Esophagus muscularis mucosa (tissue), 4 donors: Measurements from ENCODE around the gene MTERF4. TPM values are rescaled to one million over a fixed set of nuclear protein-coding genes. Genes with fewer than 3 reads are reported as not detected.

Source experiments
- DNase-seq: peaks from one replicate; pipeline ENCODE4 v3.0.0-alpha.2; 2017; ENCODE audit errors: extremely low spot score
- H3K27ac ChIP-seq, 4 donors: fragments of 200-600 bp; sonication (generic); replicated peaks in 1 of 4; 1 replicate in 3 of 4; 2 replicates in 1 of 4; pipeline ENCODE4 v1.5.1; 2016 to 2019; ENCODE audit warnings: mild to moderate bottlenecking in 1 of 4
- H3K27me3 ChIP-seq, 4 donors: fragments of 200-600 bp; sonication (generic); one replicate each; pipeline versions ENCODE4 v1.5.1 to v1.6.0; 2016 to 2019
- H3K36me3 ChIP-seq, 4 donors: fragments of 200-600 bp; sonication (generic); one replicate each; pipeline ENCODE4 v1.5.1; 2016 to 2019
- H3K4me1 ChIP-seq, 4 donors: fragments of 200-600 bp; sonication (generic); one replicate each; pipeline ENCODE4 v1.5.1; 2016 to 2019
- H3K4me3 ChIP-seq, 4 donors: fragments of 200-600 bp; sonication (generic); 1 replicate in 2 of 4; 2 replicates in 2 of 4; pipeline ENCODE4 v1.5.1; 2016 to 2019; ENCODE audit warnings: mild to moderate bottlenecking in 4 of 4, moderate library complexity in 1 of 4
- H3K9me3 ChIP-seq, 4 donors: fragments of 200-600 bp; sonication (generic); 1 replicate in 3 of 4; 2 replicates in 1 of 4; pipeline ENCODE4 v1.5.1; 2016 to 2019
- EP300 ChIP-seq: sonication (generic); formaldehyde crosslinking; IDR thresholded peaks from one replicate; pipeline ENCODE4 v1.6.1; 2017; ENCODE audit warnings: antibody characterized with exemption
- POLR2A ChIP-seq: fragments of 450-650 bp; IDR thresholded peaks from one replicate; pipeline ENCODE4 v1.6.1; 2017; ENCODE audit warnings: antibody characterized with exemption, moderate library complexity, mild to moderate bottlenecking, low read depth
- POLR2AphosphoS5 ChIP-seq, 2 donors: sonication (generic); formaldehyde crosslinking; IDR thresholded peaks; one replicate each; pipeline ENCODE4 v1.6.1; 2017; ENCODE audit warnings: antibody characterized with exemption in 2 of 2
- WGBS: methylation state at CpG from one replicate; pipeline ENCODE4 v1.1.5; 2018; 5-methylcytosine and 5-hydroxymethylcytosine counted together
- intact Hi-C: fragments of 100-400 bp; cut with DNase I; formaldehyde crosslinking; loops from one replicate; pipeline ENCODE4 v1.15.1; 2023
- total RNA-seq, 4 donors: library from RNA; depleted of rRNA; stranded (reverse); fragments of >200 nt; gene quantifications; one replicate each; pipeline versions ENCODE4 v1.1.0 to v1.2.1, GENCODE V29; 2016
- TF ChIP-seq, protein P1 (sequence below), 3 experiments: fragments of 200-600 bp in 2 of 3; fragments of 450-650 bp in 1 of 3; sonication (generic) in 2 of 3; IDR thresholded peaks; one replicate each; pipeline ENCODE4 v1.5.1; 2017 to 2019; ENCODE audit warnings: antibody characterized with exemption in 3 of 3, mild to moderate bottlenecking in 2 of 3, moderate library complexity in 1 of 3

The MTERF4 gene
- total RNA-seq, 4 donors from 2014 or later, result 19.5 to 26.6 (median 24.5) TPM

DNA sequence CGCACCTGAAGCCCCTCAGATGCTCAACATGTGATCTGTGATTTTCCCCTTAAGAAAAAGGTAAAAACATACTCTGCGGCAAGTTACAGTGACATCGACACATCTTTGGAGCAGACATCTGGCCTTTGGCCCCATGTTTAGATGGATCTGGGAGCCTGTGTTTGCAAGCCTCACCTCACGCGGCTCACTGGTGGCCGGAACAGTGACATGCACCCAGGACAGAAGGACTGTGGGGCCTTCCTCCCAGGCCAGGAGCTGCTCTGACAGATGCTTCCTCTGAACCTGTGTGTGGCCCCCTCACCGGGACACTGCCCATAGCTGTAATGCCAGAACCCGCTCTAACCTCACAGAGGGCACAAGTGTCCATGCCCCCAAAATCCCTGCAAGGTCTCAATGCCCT is 34.1 kb upstream of the MTERF4 start:
- H3K9me3 ChIP-seq, result no peaks in the 10 kb centered on the region
- H3K27me3 ChIP-seq, result no peaks in the 10 kb centered on the region
- DNase-seq, result no peak
- no peak overlapping the region for H3K27ac ChIP-seq
- intact Hi-C loops, result no loop called here
- TF ChIP-seq, protein P1, sequence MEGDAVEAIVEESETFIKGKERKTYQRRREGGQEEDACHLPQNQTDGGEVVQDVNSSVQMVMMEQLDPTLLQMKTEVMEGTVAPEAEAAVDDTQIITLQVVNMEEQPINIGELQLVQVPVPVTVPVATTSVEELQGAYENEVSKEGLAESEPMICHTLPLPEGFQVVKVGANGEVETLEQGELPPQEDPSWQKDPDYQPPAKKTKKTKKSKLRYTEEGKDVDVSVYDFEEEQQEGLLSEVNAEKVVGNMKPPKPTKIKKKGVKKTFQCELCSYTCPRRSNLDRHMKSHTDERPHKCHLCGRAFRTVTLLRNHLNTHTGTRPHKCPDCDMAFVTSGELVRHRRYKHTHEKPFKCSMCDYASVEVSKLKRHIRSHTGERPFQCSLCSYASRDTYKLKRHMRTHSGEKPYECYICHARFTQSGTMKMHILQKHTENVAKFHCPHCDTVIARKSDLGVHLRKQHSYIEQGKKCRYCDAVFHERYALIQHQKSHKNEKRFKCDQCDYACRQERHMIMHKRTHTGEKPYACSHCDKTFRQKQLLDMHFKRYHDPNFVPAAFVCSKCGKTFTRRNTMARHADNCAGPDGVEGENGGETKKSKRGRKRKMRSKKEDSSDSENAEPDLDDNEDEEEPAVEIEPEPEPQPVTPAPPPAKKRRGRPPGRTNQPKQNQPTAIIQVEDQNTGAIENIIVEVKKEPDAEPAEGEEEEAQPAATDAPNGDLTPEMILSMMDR (IDR thresholded peaks at IDR 0.05), result no peak
- no peak for TF ChIP-seq EP300
- TF ChIP-seq POLR2AphosphoS5 (IDR thresholded peaks at IDR 0.05), result no peak
- TF ChIP-seq POLR2A, result no peak
- 93% methylated on average over 7 of the region's 8 CpGs for WGBS
- no peaks in the 10 kb centered on the region for H3K4me1 ChIP-seq
- peaks cover 0 to 23% (median 9%) of the 10 kb centered on the region in 4 donors for H3K36me3 ChIP-seq
- no peak overlapping the region for H3K4me3 ChIP-seq

DNA sequence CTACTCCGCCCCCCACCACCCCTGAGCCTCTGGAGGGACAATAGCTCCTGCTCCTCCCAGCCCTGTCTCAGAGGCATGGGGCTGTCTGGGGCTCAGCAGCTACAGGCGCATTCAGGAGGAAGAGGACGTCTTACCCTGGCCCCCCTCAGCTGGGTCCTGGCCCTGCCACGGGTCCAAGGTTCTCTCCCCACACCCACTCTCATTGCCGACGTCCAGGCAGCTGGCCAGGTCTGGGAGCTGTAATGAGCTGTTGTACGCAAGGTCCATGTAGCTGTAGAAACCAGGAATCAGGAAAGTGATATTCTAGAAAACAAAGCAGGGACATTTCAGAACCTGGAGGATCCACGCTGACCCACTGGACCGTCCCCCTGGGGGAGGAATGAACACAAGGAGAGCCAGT is 33.6 kb upstream of the MTERF4 start:
- intact Hi-C loops, result no loop called here
- DNase-seq, result no peak

DNA sequence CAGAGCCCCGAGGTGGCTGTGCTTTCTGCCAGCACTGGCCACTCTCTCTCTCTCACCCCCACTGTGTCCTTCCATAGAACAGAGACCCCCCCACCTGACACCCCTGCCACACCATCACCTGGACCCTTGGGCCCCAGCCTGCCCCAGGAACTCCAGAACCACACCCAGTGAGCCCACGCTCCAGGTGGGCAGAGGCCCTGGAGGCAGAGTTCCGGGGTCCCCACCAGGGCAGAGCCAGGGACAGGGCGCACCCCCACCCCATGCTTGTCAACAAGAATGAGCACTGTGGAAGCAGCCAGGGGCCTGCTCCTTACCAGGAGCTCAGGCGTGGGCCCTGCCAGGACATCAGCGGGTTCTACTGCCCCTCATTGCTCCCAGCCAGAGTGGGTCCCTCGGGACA is 32.6 kb upstream of the MTERF4 start:
- Histone ChIP-seq H3K27ac (no peak overlapping the region), H3K4me3 (no peak overlapping the region), H3K4me1 (no peaks in the 10 kb centered on the region), H3K27me3 (no peaks in the 10 kb centered on the region), H3K9me3 (no peaks in the 10 kb centered on the region), H3K36me3 (peaks cover 0 to 18% (median 9%) of the 10 kb centered on the region in 4 donors)
- no peak for DNase-seq
- no peak for TF ChIP-seq EP300
- TF ChIP-seq POLR2AphosphoS5 (IDR thresholded peaks at IDR 0.05), result no peak
- TF ChIP-seq POLR2A, result no peak
- TF ChIP-seq, protein P1 (IDR thresholded peaks at IDR 0.05), result no peak
- WGBS, result 91% methylated on average over 5 of the region's 7 CpGs
- intact Hi-C loops, result no loop called here

More for the DNA sequence above, 33.6 kb upstream of the MTERF4 start:
- H3K27ac ChIP-seq, result no peak overlapping the region
- no peaks in the 10 kb centered on the region for H3K27me3 ChIP-seq
- no peak for TF ChIP-seq POLR2A
- TF ChIP-seq, protein P1 (IDR thresholded peaks at IDR 0.05), result no peak
- no peak for TF ChIP-seq POLR2AphosphoS5 (IDR thresholded peaks at IDR 0.05)
- TF ChIP-seq EP300, result no peak
- H3K36me3 ChIP-seq, result peaks cover 0 to 23% (median 9%) of the 10 kb centered on the region in 4 donors
- WGBS, result 76% methylated on average over 9 of the region's 9 CpGs
- no peak overlapping the region for H3K4me3 ChIP-seq
- no peaks in the 10 kb centered on the region for H3K9me3 ChIP-seq
- H3K4me1 ChIP-seq, result no peaks in the 10 kb centered on the region

DNA sequence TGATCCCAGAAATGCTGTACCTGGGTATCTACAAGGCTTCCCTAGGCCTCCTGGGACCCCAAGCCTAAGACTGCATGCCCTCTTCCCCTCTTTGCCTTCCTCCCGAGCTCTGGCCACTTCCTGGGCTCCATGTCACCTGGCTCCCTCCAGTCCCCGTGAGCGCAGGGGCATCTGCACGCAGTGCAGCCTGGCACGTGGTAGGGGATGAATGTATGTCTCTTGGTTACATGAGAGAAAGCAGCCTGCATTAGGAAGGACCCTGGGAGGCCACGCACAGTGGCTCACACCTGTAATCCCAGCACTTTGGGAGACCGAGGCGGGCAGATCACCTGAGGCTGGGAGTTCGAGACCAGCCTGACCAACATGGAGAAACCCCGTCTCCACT is 31.3 kb upstream of the MTERF4 start:
- intact Hi-C loops, result no loop called here
- TF ChIP-seq POLR2A (no peak), POLR2AphosphoS5 (IDR thresholded peaks at IDR 0.05) (no peak), EP300 (no peak)
- TF ChIP-seq, protein P1 (IDR thresholded peaks at IDR 0.05), result no peak
- Histone ChIP-seq H3K4me1 (no peaks in the 10 kb centered on the region), H3K9me3 (no peaks in the 10 kb centered on the region), H3K27me3 (no peaks in the 10 kb centered on the region), H3K4me3 (no peak overlapping the region), H3K36me3 (peaks cover 0 to 18% (median 6%) of the 10 kb centered on the region in 4 donors), H3K27ac (no peak overlapping the region)
- DNase-seq, result no peak
- 98% methylated on average over 10 of the region's 10 CpGs for WGBS
